ENCODE data around the gene PPDPF.
"Not testable (repeated sequence)": the region's sequence is repeated elsewhere in the genome, so short reads cannot be mapped to it uniquely, and the experiment has no call there.

Gene PPDPF

GRCh38 chr20:63475209-63475608, 45.4 kb upstream of the PPDPF start:
- H3K4me3 ChIP-seq (ENCODE audit: low read length): no peak overlapping the region
- no peak for TF ChIP-seq CTCF (IDR thresholded peaks at IDR 0.05; ENCODE audit: insufficient read depth, low read depth, low read length, missing control alignments)
- peak; percentile 41 for DNase-seq (ENCODE audit: low read depth)

- DNase-seq (ENCODE audit: low read depth): no peak
- TF ChIP-seq CTCF (IDR thresholded peaks at IDR 0.05; ENCODE audit: insufficient read depth, low read depth, low read length, missing control alignments): no peak
- H3K4me3 ChIP-seq (ENCODE audit: low read length): no peak overlapping the region
Measured at GRCh38 chr20:63477061-63477616, 43.4 kb upstream of the PPDPF start.

- H3K4me3 ChIP-seq (ENCODE audit: low read length): no peak overlapping the region
- no peak for TF ChIP-seq CTCF (IDR thresholded peaks at IDR 0.05; ENCODE audit: insufficient read depth, low read depth, low read length, missing control alignments)
- no peak for DNase-seq (ENCODE audit: low read depth)
Measured at GRCh38 chr20:63477944-63478343, 42.6 kb upstream of the PPDPF start.

GRCh38 chr20:63478346-63479302, 41.9 kb upstream of the PPDPF start:
- DNase-seq (ENCODE audit: low read depth): no peak
- TF ChIP-seq CTCF (IDR thresholded peaks at IDR 0.05; ENCODE audit: insufficient read depth, low read depth, low read length, missing control alignments): no peak
- no peak overlapping the region for H3K4me3 ChIP-seq (ENCODE audit: low read length)

GRCh38 chr20:63479695-63480419, 40.7 kb upstream of the PPDPF start:
- DNase-seq (ENCODE audit: low read depth): not testable (repeated sequence)

GRCh38 chr20:63481503-63481902, 39.1 kb upstream of the PPDPF start:
- TF ChIP-seq CTCF (IDR thresholded peaks at IDR 0.05; ENCODE audit: insufficient read depth, low read depth, low read length, missing control alignments): no peak
- no peak overlapping the region for H3K4me3 ChIP-seq (ENCODE audit: low read length)
- DNase-seq (ENCODE audit: low read depth): no peak

More at GRCh38 chr20:63479695-63480419, 40.7 kb upstream of the PPDPF start:
- H3K4me3 ChIP-seq (ENCODE audit: low read length): not testable (repeated sequence)

GRCh38 chr20:63482021-63482587, 38.5 kb upstream of the PPDPF start:
- DNase-seq (ENCODE audit: low read depth): no peak
- no peak for TF ChIP-seq CTCF (IDR thresholded peaks at IDR 0.05; ENCODE audit: insufficient read depth, low read depth, low read length, missing control alignments)
- H3K4me3 ChIP-seq (ENCODE audit: low read length): no peak overlapping the region

All from epithelial cell of esophagus (primary cell).